Mammary microvascular endothelial cell (primary cell): ENCODE measurements around the gene GPATCH2L. TPM values are rescaled to one million over a fixed set of nuclear protein-coding genes. Genes with fewer than 3 reads are reported as not detected.

Source experiments
- total RNA-seq: library from RNA; depleted of rRNA; stranded (reverse); fragments of >200 nt; gene quantifications from 2 replicates; pipeline ENCODE4 v1.2.3, GENCODE V29; 2015

The GPATCH2L gene
- 23.7 and 36.3 TPM in 2 replicates for total RNA-seq

DNA sequence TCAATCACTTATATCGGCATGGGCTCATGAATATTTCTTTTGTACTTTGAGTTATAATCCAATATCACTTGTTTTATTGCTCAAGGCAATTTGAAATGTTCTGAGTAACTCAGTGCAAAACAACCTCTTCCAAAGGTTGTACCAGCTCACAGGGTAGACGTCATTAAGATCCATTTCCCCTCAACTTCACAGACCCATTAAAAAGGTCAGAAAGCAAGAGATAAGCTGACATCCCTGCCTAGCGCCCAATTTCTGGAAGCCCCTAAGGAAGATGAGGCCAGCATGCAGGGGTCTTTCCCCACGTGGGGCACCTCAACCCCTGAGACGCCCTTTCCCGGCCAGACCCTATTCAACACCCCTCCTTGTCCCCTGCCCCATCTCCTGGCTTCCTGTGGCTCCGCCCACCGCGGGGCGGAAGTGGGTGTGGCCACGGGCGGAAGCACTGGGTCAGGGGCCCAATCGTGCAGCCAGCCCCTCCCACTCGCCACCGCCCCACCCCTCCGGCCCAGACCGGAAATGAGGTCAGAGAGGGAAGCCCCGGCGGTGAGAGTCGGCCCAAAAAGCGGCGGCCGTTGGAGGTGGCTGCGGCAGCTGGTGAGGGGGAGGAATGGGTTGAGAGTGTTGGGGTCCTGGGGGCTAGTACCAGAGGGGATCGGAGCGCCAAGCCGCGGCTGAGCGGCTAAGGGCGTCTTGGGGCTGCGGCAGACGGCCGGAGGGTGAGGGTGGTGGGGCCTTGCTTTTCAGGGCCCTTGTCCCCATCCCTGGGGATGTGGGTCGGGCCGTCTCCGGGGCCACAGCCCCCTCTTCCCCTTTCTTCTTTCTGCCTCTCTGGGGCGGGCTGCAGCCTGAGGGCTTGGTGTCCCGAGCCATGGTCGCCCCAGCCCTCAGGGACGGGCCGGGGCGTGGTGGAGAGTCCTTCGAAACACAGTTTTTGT is at the start of gene GPATCH2L:
Gene GPATCH2L, plus strand, starts transcription at position 525 of the 935 bp plus-strand sequence. CDS start 2,442 bp downstream, outside the sequence.

Other genes with a start within 250 kb of the GPATCH2L start
- gene TGFB3, start 169.9 kb upstream of the GPATCH2L start, total RNA-seq, result 0.74 and 1.6 TPM in 2 replicates
- gene IFT43, start 166.2 kb upstream of the GPATCH2L start, total RNA-seq, result 18.2 and 23.1 TPM in 2 replicates
- gene ESRRB, start 224.2 kb downstream of the GPATCH2L start, total RNA-seq, result not detected in 2 replicates